Fibroblast of skin of right quadriceps (primary cell): ENCODE data around the gene EFCAB13.

ENCODE experiments used
- DNase-seq: peaks from one replicate; pipeline ENCODE4 v3.0.0-alpha.2; 2013

EFCAB13 gene, protein sequence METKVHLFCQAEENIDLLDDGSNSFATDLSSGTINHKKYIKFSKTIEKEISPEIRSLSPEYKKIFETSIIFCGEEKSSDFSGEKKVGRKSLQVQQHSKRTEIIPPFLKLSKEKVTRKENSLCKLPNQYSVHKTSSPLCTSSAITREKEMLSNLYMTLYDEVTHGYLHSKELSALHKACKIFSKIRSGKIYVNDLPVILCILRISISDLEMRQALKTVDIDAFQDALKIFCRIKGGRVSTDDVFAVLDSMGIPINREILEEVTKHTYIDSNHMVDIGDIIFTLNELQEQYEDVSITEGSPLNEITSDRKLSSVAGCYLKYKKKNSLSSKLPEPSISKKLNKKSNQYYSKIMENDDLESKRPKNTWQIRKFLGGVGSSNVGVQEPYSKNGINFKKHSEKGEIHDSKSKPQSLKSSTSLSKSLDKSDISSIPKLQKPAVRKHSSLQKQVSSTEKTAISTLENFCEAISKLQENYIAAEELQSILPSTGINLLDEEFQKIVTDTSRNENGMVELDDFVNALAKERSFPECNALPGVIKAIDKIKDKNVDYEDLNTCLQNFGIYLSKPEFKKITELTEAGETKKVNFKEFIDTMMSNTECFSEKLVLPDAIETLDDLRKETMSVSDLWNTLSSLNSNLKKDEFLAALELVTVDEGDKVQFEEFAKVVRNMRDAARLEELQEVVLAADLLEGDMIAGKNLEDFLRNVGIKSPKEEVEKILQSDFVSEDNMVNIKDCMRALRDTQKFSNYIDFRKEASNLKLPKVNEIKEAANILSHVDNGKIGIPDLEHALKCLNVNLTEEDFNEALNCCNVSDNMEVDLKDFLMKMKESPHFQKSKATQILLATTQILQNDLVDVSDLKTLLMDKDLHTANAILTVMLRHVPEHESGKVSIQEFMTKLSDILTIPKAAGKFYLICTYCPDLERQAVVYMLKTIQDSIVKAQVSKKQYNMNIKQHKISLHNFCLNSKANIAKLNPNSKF

DNA sequence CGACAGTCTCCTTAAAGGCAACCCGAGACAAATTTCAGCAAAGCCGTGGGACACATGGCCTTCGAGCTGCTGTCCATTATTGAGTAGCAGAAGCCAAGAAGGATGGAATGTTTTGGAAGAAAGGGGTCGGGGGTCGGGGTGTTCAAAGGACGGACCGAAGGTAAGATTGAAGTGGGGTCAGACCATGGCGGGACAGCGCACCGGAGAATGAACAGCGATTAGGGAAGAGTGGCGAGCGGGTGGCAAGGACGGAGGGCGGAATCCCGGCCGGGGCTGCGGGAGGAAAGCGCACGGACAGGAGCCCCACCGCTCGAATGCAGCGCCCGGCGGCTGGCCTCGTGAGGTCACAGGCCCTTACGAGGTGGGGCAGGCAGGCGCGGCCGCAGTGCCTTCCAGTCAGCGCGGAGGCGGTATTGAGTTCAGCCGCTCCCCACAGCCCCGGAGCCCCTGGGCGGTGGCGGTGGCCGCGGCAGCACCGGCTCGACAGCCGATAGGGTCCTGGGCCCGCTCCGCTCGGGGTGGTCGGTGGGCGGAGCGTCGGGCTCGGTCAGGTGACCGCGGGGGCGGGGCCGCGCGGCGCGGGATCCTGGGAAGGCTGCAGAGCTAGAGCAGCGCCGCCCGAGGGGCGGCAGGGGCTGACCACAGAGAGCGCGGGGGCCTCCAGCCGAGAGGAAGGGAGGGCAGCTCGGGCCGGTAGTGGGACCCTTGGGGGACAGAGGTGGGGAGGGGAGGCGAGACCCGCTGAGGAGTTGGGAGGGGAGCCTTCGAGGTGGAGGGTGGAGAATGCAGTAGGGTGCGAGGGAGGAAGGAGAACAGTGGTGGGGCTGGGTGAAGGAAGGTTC lies at the start of gene EFCAB13:
Gene EFCAB13 (plus strand): TSS at position 574 of the 842 bp plus-strand sequence. CDS start 4,399 bp downstream, outside the sequence.
- DNase-seq: peak; percentile 74

DNA sequence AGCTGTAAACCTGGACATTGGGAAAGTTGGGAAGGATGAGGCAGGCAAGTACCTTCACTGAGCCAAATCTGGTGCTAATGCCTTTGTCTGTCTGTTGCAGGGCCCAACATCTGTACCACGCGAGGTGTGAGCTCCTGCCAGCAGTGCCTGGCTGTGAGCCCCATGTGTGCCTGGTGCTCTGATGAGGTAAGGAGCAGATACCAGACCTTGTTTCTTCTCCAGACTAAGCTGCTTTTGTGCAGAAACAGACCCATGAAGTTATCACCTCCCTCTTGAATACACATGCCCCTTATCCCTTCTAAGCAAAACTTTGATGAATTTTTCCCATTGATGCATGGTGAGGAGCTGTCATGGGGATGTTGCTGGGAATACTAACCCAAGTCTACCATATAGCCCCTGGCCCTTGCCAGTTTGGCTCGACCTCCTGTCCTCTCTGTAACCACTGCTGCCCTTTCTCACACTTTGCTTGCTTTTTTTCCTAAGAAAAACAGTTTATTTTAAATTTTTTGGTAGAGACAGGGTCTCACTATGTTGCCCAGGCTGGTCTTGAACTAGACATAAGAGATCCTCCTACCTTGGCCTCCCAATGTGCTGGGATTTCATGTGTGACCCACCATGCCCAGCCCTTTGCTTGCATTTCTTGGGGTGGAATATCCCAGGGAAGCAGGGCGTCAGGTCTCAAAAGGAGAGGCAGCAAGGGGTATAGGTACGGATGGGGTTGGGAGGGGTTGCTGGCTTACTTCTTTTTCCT lies 49.3 kb upstream of the EFCAB13 start:
- no peak for DNase-seq

DNA sequence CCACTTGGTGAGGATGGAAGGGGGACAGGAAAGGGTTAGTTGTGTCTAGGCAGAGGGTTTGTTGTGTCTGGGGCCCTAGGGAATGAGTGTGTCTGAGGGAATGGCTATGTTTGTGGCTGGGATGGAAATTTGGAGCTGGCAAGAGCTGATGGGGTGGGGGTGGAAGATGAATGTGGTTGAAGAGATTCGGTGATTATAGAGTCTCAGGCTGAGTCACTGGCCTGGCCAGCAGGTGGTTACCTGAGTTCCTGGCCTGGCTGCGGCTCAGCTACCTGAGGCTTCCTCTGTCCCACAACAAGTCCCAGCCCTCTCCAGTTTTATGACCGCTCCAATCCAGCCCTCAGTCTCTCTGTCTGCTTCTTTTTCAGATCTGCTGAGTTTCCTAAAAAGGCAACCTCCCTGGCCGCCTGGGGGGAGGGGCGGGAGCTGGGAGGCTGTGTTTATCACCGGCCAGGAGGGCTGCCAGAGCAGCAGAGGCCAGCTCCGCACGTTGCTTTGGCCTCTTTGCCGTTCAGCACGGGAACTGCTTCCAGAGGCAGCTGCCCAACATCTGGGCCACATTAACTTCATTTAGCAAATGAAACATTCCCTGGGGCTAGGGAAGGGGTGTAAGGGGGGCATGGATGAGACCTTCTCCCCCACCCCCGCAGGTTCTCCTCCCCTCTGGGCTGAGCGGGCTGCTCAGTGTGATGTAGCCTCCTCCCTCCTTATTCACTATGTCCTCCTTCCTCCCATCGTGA lies 48.3 kb upstream of the EFCAB13 start:
- peak; percentile 90 for DNase-seq

DNA sequence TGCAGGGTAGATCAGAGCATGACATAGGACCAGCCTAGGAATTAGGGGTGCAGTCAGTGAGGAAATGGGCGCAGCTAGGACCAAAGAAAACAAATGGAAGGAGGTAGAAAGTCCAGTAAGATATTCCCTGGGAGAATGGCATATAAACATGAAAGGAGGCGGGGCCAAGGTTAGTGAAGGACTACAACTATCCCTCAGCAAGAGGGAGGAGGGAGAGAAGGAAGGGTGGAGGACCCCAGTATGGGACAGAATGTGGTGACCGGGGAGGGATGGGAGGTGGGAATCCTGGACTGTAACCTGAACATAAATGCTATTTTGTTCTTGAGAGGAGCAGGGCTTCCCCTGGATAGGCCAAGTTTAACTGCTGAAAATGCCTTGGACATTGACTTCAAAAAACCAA lies 47.3 kb upstream of the EFCAB13 start:
- DNase-seq: no peak

DNA sequence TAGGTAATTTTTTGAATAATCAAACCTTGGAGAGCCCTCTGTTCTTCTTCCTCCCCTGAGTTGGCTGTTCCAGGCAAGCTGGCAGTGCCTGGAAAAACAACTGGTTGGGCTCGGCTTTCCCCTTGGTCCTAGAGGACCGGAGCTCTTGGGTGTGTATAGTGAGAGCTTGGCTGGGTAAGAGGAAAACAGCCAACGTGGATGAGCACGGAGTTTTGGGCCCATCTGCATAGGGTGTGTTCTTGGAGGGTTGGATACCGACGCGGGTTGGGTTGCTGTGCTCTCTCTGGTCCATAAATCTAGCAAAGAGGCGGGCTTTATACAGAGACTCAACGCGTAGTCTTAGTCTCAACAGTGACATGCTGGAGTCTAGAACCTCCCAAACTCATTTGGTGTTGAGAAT lies 46.9 kb upstream of the EFCAB13 start:
- DNase-seq: peak; percentile 94

DNA sequence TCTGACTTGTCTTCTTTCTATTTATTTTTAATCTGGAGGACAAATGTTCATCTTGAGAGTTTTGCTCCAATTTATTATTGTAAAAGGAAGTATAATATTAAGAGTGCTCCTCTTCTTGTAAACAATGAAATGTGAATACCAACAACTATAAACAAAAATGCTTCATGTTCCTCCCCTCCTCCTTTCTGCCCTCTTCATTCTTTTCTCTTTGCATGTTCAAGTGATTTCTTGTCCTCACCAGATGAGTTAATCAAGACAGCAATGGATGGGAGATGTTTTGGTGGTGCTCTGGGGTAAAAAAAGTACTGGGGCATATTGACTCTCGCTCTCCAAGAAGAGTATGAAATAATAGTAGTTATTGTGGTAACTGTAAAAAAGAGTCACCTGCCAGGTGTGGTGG lies 45.8 kb upstream of the EFCAB13 start:
- peak; percentile 32 for DNase-seq

DNA sequence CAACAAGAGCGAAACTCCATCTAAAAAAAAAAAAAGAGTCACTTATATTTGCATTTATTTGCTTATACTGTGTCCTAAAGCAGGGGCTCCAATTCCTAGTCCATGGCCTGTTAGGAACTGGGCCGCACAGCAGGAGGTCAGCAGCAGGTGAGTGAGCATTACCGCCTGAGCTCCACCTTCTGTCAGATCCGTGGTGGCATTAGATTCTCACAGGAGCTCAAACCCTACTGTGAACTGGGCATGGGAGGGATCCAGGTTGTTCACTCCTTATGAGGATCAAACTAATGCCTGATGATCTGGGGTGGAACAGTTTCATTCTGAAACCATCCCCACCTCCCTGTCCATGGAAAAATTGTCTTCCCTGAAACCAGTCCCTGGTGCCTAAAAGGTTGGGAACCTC lies 45.2 kb upstream of the EFCAB13 start:
- no peak for DNase-seq

DNA sequence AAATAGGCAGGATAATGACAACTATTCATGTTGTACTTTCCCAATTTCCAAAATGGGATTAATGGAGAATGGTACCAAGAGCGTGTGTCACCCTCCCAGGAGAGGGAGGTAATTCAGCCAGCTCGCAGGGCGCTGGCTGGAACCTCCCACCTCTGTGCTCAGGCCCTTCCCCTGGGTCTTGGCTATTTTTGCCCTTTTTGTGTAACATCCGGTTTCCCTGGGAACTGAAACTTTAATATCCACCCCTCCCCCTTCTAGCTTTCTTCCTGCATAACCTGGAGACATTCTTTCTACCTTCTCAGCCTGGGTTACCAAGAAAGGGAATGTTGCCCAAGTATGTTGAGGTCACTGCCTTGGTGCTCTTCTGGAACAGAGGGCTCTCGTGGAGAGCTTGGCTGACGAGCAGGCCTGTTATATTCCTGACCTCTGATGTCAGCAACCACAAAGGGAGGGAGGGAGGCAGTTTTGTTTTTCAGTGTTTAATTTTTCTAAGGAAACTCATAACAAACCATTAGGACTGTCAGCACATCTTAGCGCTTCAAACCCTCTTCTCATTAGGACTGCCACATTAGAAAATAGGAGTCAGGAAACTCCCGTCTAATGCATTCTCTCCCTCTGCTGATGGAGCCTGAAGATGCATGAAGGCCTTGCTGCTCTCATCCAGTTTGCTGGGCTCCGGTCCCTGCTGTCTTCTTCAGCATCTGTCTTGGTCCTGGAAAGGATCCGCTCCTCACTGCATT lies 44.5 kb upstream of the EFCAB13 start:
- peak; percentile 98 for DNase-seq

DNA sequence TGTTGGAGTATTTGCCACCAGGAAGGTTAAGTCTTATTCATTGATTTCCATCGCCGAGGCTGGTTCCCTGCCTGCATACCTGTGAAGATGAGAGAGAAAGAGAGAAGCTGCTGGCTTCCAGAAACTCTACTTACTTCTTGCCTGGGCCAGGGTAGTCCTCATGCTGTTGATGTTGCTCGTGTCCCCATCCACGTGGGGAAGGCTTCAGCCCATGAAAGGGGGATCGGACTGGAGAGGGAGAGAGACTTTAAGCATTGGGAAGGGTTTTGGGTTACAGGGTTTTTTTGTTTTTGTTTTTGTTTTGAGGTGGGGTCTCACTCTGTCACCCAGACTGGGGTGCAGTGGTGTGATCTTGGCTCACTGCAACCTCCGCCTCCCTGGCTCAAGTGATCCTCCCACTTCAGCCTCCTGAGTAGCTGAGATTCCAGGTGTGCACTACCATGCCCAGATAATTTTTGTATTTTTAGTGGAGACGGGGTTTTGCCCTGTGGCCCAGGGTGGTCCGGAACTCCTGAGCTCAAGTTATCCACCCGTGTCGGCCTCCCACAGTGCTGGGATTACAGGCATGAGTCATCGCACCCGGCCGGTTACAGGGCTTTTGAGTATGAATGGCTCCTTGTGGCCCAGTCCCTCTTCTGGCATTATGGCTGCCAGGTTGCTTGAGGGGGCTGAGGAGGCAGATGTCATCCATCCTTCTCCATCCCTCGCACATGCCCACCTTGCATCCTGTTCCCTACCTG lies 43.5 kb upstream of the EFCAB13 start:
- DNase-seq: peak; percentile 52

DNA sequence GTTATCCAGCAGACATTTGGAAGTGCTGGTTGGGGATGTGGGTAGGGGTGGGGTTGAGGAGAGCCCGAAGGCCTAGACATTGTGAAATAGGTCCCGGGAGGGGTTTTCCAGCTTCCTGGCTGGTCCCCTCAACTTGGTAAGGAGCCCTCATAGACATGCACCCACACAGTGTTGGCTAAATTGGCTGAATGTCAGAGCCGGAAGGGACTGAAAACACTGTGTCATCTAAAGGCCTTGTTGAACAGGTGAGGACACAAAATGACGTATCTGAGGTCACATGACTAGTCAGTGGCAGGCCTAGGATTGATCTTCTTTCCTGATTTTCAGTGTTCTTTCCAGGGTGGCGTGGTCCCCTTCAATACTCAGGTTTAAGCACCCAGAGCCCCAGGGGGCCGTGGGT lies 42.5 kb upstream of the EFCAB13 start:
- DNase-seq: no peak

DNA sequence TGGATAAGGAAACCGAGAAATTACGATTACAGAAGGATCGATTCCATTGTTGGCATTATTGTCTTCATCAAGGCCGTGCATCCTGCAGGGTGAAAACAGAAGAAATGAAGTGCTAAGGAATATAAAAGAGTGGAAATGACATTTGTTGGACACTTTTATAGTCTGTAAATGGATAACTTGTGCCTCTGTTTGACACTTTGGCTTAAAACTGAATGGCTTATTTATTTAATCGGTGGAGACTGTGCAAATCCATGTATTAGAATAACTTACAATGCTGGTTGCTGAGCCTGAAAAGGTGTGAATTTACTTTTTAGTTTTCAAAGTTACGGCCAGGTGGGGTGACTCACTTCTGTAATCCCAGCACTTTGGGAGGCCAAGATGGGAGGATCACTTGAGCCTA lies 38.8 kb upstream of the EFCAB13 start:
- no peak for DNase-seq

DNA sequence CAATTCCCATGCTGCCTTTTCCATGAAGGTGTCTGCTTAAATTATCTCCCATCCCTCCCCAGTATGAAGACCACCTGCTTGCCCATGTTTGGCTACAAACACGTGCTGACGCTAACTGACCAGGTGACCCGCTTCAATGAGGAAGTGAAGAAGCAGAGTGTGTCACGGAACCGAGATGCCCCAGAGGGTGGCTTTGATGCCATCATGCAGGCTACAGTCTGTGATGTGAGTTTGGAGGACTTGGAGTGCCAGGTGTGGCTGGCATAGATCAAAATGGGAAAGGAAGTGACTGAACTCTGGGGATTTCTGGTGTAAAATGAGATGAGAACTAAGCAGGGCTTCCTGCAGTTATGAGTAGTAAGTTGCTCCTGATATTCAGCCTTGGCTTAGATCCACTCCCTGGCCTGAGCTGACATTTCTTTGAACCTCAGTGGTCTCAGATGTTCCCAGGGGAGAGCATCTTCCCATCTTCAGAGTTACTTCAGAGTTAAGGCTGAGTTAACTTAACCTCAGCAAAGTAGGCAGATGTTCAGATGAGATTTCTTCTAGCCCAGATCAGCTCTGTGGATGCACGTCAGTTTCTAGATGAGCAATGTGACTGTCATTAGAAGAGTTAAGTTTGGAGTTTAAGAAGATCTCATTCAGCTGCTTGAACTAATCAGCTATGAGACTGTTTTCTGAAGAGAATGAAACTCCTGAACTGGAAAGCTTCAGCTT lies 37.4 kb upstream of the EFCAB13 start:
- DNase-seq: peak; percentile 64

DNA sequence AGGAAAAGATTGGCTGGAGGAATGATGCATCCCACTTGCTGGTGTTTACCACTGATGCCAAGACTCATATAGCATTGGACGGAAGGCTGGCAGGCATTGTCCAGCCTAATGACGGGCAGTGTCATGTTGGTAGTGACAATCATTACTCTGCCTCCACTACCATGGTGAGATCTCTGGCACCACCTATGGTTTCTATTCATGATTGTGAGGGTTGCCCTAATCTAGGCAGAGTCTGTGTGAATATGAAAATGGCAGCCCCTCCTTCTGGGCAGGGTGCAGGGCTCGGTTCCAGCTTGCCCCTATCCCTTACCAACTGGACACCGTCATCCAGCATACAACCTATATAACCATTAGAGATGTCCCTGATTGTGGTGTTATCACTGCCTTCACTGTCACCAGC lies 36.7 kb upstream of the EFCAB13 start:
- no peak for DNase-seq

DNA sequence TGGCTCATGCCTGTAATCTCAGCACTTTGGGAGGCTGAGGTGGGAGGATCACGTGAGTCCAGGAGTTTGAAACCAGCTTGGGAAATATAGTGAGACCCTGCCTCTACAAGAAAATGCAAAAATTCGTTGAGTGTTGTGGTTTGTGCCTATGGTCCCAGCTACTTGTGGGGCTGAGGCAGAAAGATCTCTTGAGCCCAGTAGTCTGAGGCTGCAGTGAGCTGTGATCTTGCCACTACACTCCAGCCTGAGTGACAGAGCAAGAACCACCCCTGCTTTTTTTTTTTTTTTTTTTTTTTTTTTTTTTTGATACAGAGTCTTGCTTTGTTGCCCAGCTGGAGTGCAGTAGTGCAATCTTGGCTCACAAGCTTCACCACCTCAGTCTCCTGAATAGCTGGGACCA lies 36.1 kb upstream of the EFCAB13 start:
- DNase-seq: no peak

DNA sequence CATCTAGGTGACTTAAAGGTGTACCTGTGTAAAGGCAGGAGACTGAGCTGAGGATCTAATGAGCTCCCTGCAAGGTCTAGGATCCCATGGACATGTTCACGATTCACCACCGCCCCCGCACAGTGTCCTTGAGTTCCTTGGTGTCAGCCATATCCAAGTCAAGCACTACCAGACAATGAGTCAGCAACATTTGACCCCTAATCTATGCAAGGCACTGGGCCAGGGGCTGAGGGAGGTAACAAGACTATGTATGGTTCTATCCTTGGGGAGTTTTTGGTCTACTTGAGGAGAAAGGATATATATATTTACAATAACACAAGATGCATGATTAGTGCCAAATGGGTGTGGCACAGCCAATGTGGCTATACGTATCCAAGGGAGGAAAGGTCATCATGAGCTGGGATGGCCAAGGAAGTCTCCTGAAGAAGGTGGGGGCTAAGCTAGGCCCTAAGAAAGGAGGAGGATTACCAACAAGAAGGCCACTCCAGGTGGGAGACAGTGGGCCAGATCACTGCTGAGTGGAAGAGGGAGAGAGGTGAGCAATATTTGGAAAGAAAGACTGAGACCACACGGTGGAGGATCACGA lies 35.1 kb upstream of the EFCAB13 start:
- DNase-seq: peak; percentile 48

DNA sequence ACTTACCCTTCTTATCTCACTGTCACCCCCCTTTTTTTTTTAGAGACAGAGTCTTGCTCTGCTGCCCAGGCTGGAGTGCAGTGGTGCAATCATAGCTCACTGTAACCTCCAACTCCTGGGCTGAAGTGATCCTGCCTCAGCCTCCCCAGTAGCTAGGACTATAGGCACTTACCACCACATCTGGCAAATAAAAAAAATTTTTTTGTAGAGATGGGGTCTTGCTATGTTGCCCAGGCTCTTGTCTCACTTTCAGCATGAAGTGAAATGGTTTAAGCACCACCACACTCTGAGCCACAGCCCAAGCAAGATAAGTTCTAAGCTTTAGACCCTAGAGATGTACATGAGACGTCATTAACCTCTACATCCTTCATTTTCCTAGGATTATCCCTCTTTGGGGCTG lies 34.5 kb upstream of the EFCAB13 start:
- DNase-seq: no peak

DNA sequence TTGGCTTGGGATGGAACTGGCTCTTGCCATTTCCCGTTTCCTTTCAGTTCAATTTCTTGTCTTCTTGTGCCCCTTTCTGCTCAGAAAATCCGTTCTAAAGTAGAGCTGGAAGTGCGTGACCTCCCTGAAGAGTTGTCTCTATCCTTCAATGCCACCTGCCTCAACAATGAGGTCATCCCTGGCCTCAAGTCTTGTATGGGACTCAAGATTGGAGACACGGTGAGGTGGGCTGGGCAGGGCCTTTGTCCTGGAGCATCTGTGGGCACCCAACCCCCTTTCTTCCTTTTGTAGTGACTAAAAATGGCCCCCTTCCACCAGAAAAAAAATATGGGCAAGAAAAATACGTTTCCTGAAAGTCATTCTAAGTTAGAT lies 32.9 kb upstream of the EFCAB13 start:
- DNase-seq: no peak

DNA sequence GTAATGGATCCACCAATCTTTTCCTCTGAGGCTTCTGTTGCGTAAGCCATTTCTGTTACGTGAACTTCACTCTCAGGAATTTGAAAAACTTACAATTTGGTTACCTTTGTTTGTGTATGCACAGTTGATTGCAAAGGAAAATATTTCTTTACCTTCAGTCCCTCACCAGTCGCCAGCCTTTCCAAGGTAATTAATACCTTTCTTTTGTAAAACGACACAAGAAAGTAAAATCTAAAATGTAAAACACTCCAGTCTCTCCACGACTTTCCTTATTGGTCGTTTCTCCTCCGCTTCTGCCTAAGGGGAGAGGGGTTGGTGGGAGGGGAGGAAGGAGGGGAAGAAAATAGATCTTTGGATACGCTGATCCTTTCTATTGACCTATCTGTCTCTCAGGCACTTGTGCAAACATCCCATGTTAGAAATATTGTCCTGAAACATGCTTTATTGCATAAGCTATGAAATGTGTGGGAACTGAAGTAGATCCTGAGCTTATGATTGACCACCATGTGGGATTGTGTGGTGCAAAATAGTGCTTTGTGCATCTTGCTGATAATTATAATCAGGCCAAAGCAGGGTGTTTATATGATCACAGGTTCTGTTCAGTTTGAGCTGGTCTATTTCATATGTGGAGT lies 32.4 kb upstream of the EFCAB13 start:
- DNase-seq: no peak
